ENCODE measurements around the gene ZBTB5. TPM values are rescaled to one million over a fixed set of nuclear protein-coding genes. Genes with fewer than 3 reads are reported as not detected.

Gene ZBTB5
- total and polyA plus RNA-seq, 9 of the 15 experiments (the other 6 are each of a cell fraction or from before 2014, with no cell fraction given) = 2.3 to 43.2 (median 15.5) TPM

- TF ChIP-seq KDM5B (IDR thresholded peaks at IDR 0.05; ENCODE audit: insufficient replicate concordance, low read depth, low read length) (peak; percentile 69), DPF2 (IDR thresholded peaks at IDR 0.05) (0 out of 2 replicates have a peak, but pooled peaks have one; percentile 3), POU5F1 (IDR thresholded peaks at IDR 0.05; ENCODE audit: borderline replicate concordance, low read depth, low read length, partially characterized antibody) (no peak), ZC3H4 (CRISPR knock-in tag; IDR thresholded peaks at IDR 0.05; ENCODE audit: borderline replicate concordance) (peak; percentile 78; the same call in 1 of the 2 replicates), RBBP5 (IDR thresholded peaks at IDR 0.05; ENCODE audit: borderline replicate concordance, insufficient read depth, low read length, poor library complexity, severe bottlenecking) (peak; percentile 25), TCF7 (IDR thresholded peaks at IDR 0.05; ENCODE audit: borderline replicate concordance) (no peak), EP300 (IDR thresholded peaks at IDR 0.05; ENCODE audit: low read length) (0 out of 2 replicates have a peak, but pooled peaks have one; percentile 2), MBD2 (IDR thresholded peaks at IDR 0.05; ENCODE audit: borderline replicate concordance, low read depth) (peak; percentile 41; the same call in 1 of the 2 replicates), NR2C2 (CRISPR knock-in tag; IDR thresholded peaks at IDR 0.05) (peak; percentile 39; the same call in 1 of the 2 replicates), NR2C2 (tag; IDR thresholded peaks at IDR 0.05) (peak; percentile 56), SIN3B (IDR thresholded peaks at IDR 0.05; ENCODE audit: low read depth) (no peak), ZFP30 (CRISPR knock-in tag; IDR thresholded peaks at IDR 0.05; ENCODE audit: borderline replicate concordance) (no peak), ZNF3 (CRISPR knock-in tag; IDR thresholded peaks at IDR 0.05) (no peak), CEBPB (tag; IDR thresholded peaks at IDR 0.05) (no peak), ZBTB1 (CRISPR knock-in tag; IDR thresholded peaks at IDR 0.05; ENCODE audit: borderline replicate concordance, low read depth) (0 out of 2 replicates have a peak, but pooled peaks have one; percentile 74), RCOR1 (IDR thresholded peaks at IDR 0.05; ENCODE audit: borderline replicate concordance in 1 of 2, low read depth in 2 of 2, low read length in 2 of 2) (peak in 1 of 2 experiments; percentile 30; a peak in 3 of 4 replicates), SREBF2 (CRISPR knock-in tag; IDR thresholded peaks at IDR 0.05) (no peak), STAT5A (IDR thresholded peaks at IDR 0.05; ENCODE audit: borderline replicate concordance, low read length) (peak; percentile 4; the same call in 1 of the 2 replicates), MAX (CRISPR knock-in tag; IDR thresholded peaks at IDR 0.05) (peak; percentile 4; the same call in 1 of the 2 replicates), NBN (IDR thresholded peaks at IDR 0.05; ENCODE audit: low read depth) (0 out of 2 replicates have a peak, but pooled peaks have one; percentile 57), MYC (IDR thresholded peaks at IDR 0.05; ENCODE audit: low read depth, low read length) (0 out of 2 replicates have a peak, but pooled peaks have one; percentile 48), MYC (CRISPR knock-in tag; IDR thresholded peaks at IDR 0.05; ENCODE audit: borderline replicate concordance, low read depth) (no peak; the same call in 1 of the 2 replicates), ZZZ3 (IDR thresholded peaks at IDR 0.05) (no peak), TAF1 (IDR thresholded peaks at IDR 0.05; ENCODE audit: control insufficient read depth, extremely low read depth, insufficient read depth, low read length, severe bottlenecking) (peak; percentile 13), SRSF1 (IDR thresholded peaks at IDR 0.05; ENCODE audit: low read depth, low read length) (0 out of 2 replicates have a peak, but pooled peaks have one; percentile 43), ETV5 (CRISPR knock-in tag; IDR thresholded peaks at IDR 0.05; ENCODE audit: low read depth) (no peak)
- TF ChIP-seq, protein P1, sequence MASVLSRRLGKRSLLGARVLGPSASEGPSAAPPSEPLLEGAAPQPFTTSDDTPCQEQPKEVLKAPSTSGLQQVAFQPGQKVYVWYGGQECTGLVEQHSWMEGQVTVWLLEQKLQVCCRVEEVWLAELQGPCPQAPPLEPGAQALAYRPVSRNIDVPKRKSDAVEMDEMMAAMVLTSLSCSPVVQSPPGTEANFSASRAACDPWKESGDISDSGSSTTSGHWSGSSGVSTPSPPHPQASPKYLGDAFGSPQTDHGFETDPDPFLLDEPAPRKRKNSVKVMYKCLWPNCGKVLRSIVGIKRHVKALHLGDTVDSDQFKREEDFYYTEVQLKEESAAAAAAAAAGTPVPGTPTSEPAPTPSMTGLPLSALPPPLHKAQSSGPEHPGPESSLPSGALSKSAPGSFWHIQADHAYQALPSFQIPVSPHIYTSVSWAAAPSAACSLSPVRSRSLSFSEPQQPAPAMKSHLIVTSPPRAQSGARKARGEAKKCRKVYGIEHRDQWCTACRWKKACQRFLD (CRISPR knock-in tag; IDR thresholded peaks at IDR 0.05) = peak; percentile 74; the same call in 1 of the 2 replicates
These were observed 923 bp upstream of the ZBTB5 start (continued) for GRCh38 chr9:37466037-37466709.

All from K562 (cell line).